ENCODE data around the gene UBL4B.

- TF ChIP-seq CTCF (IDR thresholded peaks at IDR 0.05) (no peak), EZH2 (IDR thresholded peaks at IDR 0.05; ENCODE audit: borderline replicate concordance, insufficient read depth, low read depth, low read length, poor library complexity, severe bottlenecking) (no peak)
These were observed 13.8 kb upstream of the UBL4B start for GRCh38 chr1:110098222-110099026.
